22Rv1 (cell line): ENCODE data around the gene NALCN.

Source experiments
- H3K27ac ChIP-seq: fragments of 450-650 bp; 2 replicates; pipeline ENCODE4 v1.5.1; 2017
- CTCF ChIP-seq: fragments of 450-650 bp; IDR thresholded peaks from 2 replicates; pipeline ENCODE4 v1.5.1; 2017; ENCODE audit warnings: mild to moderate bottlenecking
- ZFX ChIP-seq: fragments of 450-650 bp; IDR thresholded peaks from 2 replicates; pipeline ENCODE4 v1.6.1; 2017; ENCODE audit warnings: antibody characterized with exemption, borderline replicate concordance

Gene NALCN

GRCh38 chr13:101415358-101416174, 742 bp downstream of the NALCN start:
- TF ChIP-seq CTCF: no peak
- TF ChIP-seq ZFX: no peak
- no peak overlapping the region for H3K27ac ChIP-seq

GRCh38 chr13:101412076-101412475, 4.2 kb downstream of the NALCN start:
- H3K27ac ChIP-seq: no peak overlapping the region
- TF ChIP-seq ZFX: no peak
- no peak for TF ChIP-seq CTCF

GRCh38 chr13:101408992-101409656, 7.2 kb downstream of the NALCN start:
- TF ChIP-seq CTCF (no peak), ZFX (no peak)
- H3K27ac ChIP-seq: no peak overlapping the region

GRCh38 chr13:101408154-101408553, 8.2 kb downstream of the NALCN start:
- TF ChIP-seq ZFX (no peak), CTCF (no peak)
- no peak overlapping the region for H3K27ac ChIP-seq

- H3K27ac ChIP-seq: no peak overlapping the region
- no peak for TF ChIP-seq CTCF
- TF ChIP-seq ZFX: no peak
These were observed 9.5 kb downstream of the NALCN start for GRCh38 chr13:101406791-101407190.

GRCh38 chr13:101401196-101401595, 15.1 kb downstream of the NALCN start:
- H3K27ac ChIP-seq: no peak overlapping the region
- TF ChIP-seq CTCF (no peak), ZFX (no peak)

- TF ChIP-seq CTCF (no peak), ZFX (no peak)
- no peak overlapping the region for H3K27ac ChIP-seq
These were observed 16.9 kb downstream of the NALCN start for GRCh38 chr13:101399365-101399764.
